IPS-20b (cell line): ENCODE data around the gene CRK.
A peak's percentile ranks its signal among the peaks of the same experiment; 100 is the strongest.
"Not testable (repeated sequence)": the region's sequence is repeated elsewhere in the genome, so short reads cannot be mapped to it uniquely, and the experiment has no call there.

Source experiments
- H3K27ac ChIP-seq: one replicate; pipeline ENCODE4 v1.5.1; 2013; ENCODE audit warnings: low read length
- H3K27me3 ChIP-seq: 2 replicates; pipeline ENCODE4 v1.6.1; 2013; ENCODE audit warnings: mild to moderate bottlenecking, low read length, inconsistent platforms; ENCODE audit not compliant: insufficient read depth
- H3K36me3 ChIP-seq: 2 replicates; pipeline ENCODE4 v1.6.1; 2013; ENCODE audit warnings: low read depth, mild to moderate bottlenecking, inconsistent platforms, low read length, moderate library complexity; ENCODE audit not compliant: insufficient read depth
- H3K4me1 ChIP-seq: 2 replicates; pipeline ENCODE4 v1.6.1; 2013; ENCODE audit warnings: mild to moderate bottlenecking, control low read depth, inconsistent platforms, low read length, moderate library complexity; ENCODE audit not compliant: insufficient read depth
- H3K4me3 ChIP-seq: 2 replicates; pipeline ENCODE4 v1.5.1; 2013; ENCODE audit warnings: mild to moderate bottlenecking, low read length, inconsistent platforms
- H3K9ac ChIP-seq: 2 replicates; pipeline ENCODE4 v1.6.1; 2013; ENCODE audit warnings: low read depth, mild to moderate bottlenecking, inconsistent platforms, low read length, moderate library complexity
- H3K9me3 ChIP-seq: 2 replicates; pipeline ENCODE4 v1.6.1; 2013; ENCODE audit warnings: mild to moderate bottlenecking, low read depth, low read length, inconsistent platforms; ENCODE audit not compliant: insufficient read depth

Gene CRK

DNA sequence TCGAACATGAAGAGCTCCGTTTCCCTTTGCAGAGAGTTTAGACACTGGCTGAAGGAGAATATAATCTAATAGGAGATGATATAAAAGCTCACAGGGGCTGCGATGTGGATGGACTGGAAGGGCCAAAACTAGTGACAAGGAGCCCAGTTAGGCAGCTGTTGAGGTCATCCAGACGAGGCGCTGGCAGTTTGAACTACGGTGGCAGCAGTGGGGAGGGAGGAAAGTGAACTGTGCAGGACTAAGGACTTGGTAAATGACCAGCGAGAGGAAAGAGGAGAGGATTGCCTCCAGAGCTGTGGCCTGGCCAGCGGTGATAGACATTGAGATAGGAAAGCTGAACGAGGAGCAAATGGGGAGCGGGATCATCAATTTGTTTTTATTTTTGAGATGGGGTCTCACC lies 41.4 kb downstream of the CRK start:
- Histone ChIP-seq H3K36me3 (no peaks in the 10 kb centered on the region), H3K4me1 (no peaks in the 10 kb centered on the region), H3K4me3 (no peak overlapping the region), H3K9me3 (no peaks in the 10 kb centered on the region), H3K27ac (no peak overlapping the region), H3K9ac (no peak overlapping the region), H3K27me3 (no peaks in the 10 kb centered on the region)

DNA sequence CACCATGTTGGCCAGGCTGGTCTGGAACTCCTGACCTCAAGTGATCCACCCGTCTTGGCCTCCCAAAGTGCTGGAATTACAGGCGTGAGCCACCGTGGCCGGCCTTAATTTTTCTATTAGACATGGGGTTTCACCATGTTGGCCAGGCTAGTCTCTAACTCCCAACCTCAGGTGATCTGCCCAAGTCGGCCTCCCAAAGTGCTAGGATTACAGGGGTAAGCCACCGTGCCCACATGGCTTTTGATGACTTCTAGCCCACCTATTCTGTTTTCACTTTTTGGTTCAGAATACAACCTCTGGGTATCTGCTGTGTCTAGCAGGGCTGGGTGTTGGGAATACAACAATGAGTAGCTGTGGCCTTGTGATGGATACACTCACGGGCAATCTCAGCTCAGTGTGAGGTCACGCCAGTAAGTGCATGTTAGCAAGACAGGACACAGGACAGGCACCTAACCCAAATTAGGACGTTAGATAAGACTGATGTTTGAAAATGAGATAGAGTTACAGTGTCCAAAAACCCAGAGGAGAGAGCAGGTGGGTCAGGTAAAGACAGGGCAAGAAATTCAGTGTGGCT lies 41.9 kb downstream of the CRK start:
- Histone ChIP-seq H3K9me3 (no peaks in the 10 kb centered on the region), H3K9ac (no peak overlapping the region), H3K27me3 (no peaks in the 10 kb centered on the region), H3K4me3 (no peak overlapping the region), H3K4me1 (no peaks in the 10 kb centered on the region), H3K27ac (no peak overlapping the region), H3K36me3 (no peaks in the 10 kb centered on the region)

DNA sequence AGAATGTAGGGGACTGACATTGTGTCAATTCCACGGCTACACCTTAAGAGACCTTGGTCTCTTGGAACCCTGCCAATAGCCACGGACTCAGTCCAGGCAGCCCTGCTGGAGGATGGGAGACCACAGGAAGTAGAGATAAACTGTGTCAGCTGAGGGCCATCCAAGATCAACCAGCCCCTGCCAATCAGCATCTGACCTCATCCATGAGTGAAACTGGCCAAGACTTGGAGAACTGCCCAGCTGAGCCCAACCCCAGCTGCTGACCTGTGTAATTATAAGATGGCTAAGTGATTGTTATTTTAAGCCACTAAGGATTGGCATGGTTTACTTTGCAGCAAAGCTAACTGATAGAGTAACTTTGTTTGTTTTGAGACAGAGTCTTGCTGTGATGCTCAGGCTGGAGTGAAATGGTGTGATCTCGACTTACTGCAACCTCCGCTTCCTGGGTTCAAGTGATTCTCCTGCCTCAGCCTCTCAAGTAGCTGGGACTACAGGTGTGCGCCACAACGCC lies 42.7 kb downstream of the CRK start:
- no peaks in the 10 kb centered on the region for H3K9me3 ChIP-seq
- no peaks in the 10 kb centered on the region for H3K36me3 ChIP-seq
- H3K4me3 ChIP-seq, result no peak overlapping the region
- no peaks in the 10 kb centered on the region for H3K27me3 ChIP-seq
- no peak overlapping the region for H3K9ac ChIP-seq
- no peak overlapping the region for H3K27ac ChIP-seq
- no peaks in the 10 kb centered on the region for H3K4me1 ChIP-seq

DNA sequence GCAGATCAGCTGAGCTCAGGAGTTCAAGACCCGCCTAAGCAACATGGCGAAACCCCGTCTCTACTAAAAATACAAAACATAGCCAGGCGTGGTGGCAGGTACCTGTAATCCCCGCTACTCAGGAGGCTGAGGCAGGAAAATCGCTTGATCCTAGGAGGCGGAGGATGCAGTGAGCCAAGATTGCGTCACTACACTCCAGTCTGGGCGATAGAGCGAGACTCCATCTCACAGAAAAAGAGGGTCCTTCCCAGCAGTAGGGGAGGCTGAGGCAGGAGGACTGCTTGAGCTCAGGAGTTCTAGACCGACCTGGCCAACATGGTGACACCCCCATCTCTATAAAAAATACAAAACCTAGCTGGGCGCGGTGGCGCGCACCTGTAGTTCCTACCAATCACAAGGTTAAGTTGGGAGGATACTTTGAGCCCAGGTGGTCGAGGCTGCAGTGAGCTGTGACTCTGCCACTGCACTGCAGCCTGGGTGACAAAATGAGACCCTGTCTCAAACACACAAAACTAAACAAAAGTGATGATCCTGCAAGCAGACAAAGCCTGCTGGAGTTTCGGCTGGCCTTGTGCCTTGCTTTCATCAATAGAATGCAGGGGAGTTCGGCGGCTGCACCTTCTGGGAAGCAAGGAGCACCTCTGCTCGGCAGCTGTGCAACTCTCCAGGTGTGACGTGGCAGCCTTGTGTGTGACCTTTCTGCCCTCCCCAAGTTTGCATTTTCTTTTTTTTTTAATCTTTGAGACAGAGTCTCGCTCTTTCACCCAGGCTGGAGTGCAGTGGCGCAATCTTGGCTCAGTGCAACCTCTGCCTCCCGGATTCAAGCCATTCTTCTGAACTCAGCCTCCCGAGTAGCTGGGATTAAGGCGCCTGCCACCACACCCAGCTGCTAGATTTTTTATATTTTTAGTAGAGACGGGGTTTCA lies 43.6 kb downstream of the CRK start:
- H3K4me3 ChIP-seq, result no peak overlapping the region
- H3K27ac ChIP-seq, result no peak overlapping the region
- H3K9me3 ChIP-seq, result no peaks in the 10 kb centered on the region
- H3K36me3 ChIP-seq, result no peaks in the 10 kb centered on the region
- H3K9ac ChIP-seq, result no peak overlapping the region
- no peaks in the 10 kb centered on the region for H3K4me1 ChIP-seq
- no peaks in the 10 kb centered on the region for H3K27me3 ChIP-seq

DNA sequence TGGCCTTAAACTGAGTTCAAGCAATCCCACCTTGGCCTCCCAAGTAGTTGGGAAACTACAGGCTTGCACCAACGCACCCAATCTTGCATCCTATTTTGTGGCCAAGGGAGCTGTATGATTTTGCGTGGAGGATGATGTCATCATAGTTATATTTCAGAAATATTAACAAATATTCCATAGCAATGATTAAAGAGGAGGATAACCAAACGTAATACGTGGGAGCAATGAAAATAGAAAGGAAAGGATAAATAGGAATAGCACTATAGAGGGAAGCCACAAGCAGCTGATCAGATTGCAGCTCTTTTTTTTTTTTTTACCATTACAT lies 53.8 kb downstream of the CRK start:
- no peaks in the 10 kb centered on the region for H3K27me3 ChIP-seq
- H3K36me3 ChIP-seq, result peaks cover 8% of the 10 kb centered on the region
- H3K4me3 ChIP-seq, result no peak overlapping the region
- H3K27ac ChIP-seq, result no peak overlapping the region
- peaks cover 8% of the 10 kb centered on the region; the same call in 1 of the 2 replicates for H3K4me1 ChIP-seq
- no peak overlapping the region for H3K9ac ChIP-seq
- no peaks in the 10 kb centered on the region for H3K9me3 ChIP-seq

DNA sequence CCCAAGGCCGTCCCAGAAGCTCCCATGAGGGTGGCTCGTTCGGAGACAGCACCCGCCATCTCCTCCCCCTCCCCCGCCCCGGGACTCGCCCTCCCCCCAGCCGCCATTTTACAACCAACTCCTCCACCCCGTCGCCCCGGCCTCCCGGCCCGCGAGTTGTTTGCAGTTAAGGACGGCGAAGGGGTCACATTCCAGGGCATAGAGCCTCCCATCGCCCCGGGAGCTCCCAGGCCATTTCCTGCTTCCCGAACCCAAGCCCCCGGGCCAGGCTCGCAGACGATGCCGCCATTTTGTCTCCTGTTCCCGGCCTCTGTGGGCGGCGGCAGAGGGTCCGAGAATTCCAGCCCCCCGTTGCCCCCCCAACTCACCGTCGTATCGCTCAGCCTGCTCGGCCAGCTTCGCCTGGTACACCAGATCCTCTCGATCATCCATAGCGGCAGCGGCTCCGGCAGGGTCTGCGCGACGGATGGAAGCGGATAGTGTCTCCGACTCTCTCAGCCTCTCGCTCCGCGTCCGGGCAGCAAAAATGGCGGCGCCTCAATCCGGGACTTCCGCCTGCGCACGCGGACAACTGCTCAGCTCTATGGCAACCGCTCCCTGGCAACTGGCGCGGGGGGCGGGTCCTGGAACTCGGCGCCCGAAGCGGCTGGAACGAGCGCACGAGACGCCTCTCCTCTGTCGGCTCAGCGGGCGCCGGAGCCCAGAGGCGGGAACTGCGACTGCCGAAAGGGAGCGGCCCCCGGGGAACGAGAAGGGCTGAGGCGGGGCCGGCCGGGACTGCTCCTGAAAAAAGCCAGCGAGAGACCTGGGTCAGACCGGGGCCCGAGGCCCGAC lies 56.1 kb downstream of the CRK start, which contains the start of gene YWHAE:
Gene YWHAE (minus strand): TSS at position 544 of the 834 bp plus-strand sequence. CDS start 112 bp downstream, at position 432.
- Histone ChIP-seq H3K4me3 (peak within 1 kb of the TSS; percentile 100), H3K9ac (peak within 1 kb of the TSS; percentile 100), H3K9me3 (no peaks in the 10 kb centered on the region), H3K27ac (peak within 1 kb of the TSS; percentile 73), H3K27me3 (no peaks in the 10 kb centered on the region), H3K36me3 (peaks cover 17% of the 10 kb centered on the region), H3K4me1 (peaks cover 8% of the 10 kb centered on the region; the same call in 1 of the 2 replicates)

DNA sequence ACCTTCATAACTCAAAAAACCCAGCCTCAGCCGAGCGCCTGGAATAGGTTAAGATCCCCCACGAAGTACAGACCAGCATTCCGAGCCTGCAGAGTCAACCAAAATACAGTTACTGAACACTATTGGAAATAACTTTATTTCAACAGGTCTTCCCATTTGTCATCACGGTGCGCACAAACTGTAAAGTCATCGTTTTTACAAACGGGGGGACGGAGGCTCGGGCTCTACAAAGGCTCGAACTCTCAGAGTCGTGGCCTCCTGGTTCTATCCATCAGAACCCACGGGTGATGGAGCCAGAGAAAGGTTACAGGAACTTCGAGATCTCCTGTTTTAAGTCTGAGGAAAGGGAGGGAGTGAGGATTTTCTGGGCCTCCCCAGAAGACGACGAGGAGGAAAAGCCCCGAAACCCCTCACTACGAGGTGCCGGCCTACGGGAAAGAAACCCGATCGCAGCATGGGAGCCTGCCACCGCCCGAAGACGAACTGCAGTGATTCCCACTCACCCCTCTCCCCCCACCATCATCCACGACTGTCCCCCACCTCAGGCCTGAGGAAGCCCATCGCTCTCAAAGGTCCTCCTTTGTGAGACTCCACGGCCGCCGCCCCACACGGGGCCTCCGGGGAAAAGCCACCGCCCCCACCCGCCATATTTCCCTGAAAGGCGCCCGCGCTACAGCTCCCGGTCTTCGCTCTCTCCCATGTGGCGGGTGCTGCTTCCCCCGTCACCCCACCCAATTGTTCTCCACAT lies 56.9 kb downstream of the CRK start:
- Histone ChIP-seq H3K4me3 (peak overlapping the region; percentile 100), H3K9me3 (no peaks in the 10 kb centered on the region), H3K9ac (peak overlapping the region; percentile 100), H3K4me1 (peaks cover 10% of the 10 kb centered on the region; the same call in 1 of the 2 replicates), H3K27ac (peak overlapping the region; percentile 73), H3K36me3 (peaks cover 17% of the 10 kb centered on the region), H3K27me3 (no peaks in the 10 kb centered on the region)

DNA sequence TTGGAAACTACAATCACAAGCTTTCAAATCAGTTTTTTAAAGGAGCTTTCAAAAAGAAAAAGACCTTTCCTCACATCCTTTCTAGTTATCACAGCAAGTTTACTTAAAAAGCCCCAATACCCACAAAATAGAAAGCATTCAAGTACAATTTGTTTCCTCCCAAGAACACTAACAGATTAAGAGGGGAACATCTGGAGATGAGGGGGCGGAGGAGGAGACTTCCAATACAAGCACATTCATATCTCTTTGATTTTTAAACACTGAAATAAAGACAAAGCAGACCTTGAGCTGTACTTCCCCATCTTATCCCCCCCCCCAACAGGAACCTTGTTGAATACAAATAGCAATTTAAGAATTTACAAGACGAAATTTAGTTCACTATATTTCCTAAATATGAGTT lies 58.0 kb downstream of the CRK start:
- peak overlapping the region; percentile 100 for H3K4me3 ChIP-seq
- H3K36me3 ChIP-seq, result peaks cover 20% of the 10 kb centered on the region
- H3K9ac ChIP-seq, result peak overlapping the region; percentile 100
- no peak overlapping the region for H3K27ac ChIP-seq
- H3K27me3 ChIP-seq, result no peaks in the 10 kb centered on the region
- no peaks in the 10 kb centered on the region for H3K9me3 ChIP-seq
- peaks cover 19% of the 10 kb centered on the region; the same call in 1 of the 2 replicates for H3K4me1 ChIP-seq

DNA sequence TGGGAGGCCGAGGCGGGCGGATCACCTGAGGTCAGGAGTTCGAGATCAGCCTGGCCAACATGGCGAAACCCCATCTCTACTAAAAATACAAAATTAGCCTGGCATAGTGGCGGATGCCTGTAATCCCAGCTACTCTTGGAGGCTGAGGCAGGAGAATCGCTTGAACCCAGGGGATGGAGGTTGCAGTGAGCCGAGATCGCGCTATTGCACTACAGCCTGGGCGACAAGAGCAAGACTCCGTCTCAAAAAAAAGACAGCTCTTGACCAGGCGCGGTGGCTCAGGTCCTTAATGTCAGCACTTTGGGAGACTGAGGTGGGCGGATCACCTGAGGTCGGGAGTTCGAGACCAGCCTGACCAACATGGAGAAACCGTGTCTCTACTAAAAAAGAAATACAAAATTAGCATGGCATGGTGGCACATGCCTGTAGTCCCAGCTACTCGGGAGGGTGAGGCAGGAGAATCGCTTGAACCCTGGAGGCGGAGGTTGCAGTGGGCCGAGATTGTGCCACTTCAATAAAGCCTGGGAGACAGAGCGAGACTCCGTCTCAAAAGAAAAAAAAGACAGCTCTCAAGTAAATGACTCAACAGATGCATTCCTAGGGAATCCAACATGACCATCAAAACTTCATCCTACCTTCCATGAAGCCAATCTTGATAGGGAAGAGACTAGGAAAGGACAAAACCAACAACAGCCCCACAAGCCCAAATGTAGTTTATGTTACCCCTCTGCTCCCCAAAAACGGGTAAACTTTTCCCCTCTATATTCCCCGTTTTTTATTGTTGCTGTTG lies 60.0 kb downstream of the CRK start:
- not testable (repeated sequence) for H3K9me3 ChIP-seq, H3K4me3 ChIP-seq, H3K9ac ChIP-seq, H3K27me3 ChIP-seq, H3K27ac ChIP-seq
- H3K36me3 ChIP-seq, result peaks cover 24% of the 10 kb centered on the region
- H3K4me1 ChIP-seq, result peaks cover 31% of the 10 kb centered on the region; the same call in 1 of the 2 replicates

DNA sequence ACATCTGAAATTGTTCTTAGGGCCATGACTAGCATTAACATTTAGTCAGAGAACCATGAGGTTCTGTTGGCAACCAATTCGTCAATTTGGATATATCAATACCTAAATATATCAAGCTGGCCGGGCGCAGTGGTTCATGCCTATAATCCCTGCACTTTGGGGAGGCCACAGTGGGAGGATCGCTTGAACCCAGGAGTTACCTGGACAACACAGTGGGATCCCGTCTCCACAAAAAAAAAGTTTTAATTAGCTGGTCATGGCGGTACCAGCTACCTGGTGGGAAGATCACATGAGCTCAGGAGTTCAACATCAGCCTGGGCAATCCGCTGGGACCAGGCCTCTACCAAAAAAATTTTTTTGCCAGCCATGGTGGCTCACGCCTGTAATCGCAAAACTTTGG lies 64.5 kb downstream of the CRK start:
- H3K9me3 ChIP-seq, result no peaks in the 10 kb centered on the region
- no peak overlapping the region for H3K27ac ChIP-seq
- H3K9ac ChIP-seq, result no peak overlapping the region
- no peak overlapping the region for H3K4me3 ChIP-seq
- peaks cover 25% of the 10 kb centered on the region; the same call in 1 of the 2 replicates for H3K4me1 ChIP-seq
- peaks cover 16% of the 10 kb centered on the region; the same call in 1 of the 2 replicates for H3K36me3 ChIP-seq
- H3K27me3 ChIP-seq, result no peaks in the 10 kb centered on the region
